Osteoblast (primary cell): ENCODE data around the gene PCP4. TPM values are rescaled to one million over a fixed set of nuclear protein-coding genes. Genes with fewer than 3 reads are reported as not detected.
A peak's percentile ranks its signal among the peaks of the same experiment; 100 is the strongest.

Experiments
- DNase-seq: peaks from one replicate; pipeline ENCODE4 v3.0.0; 2011; ENCODE audit warnings: low spot score, mixed read lengths; ENCODE audit not compliant: insufficient read length; ENCODE audit errors: missing footprints
- H2AFZ ChIP-seq: 2 replicates; pipeline ENCODE4 v1.6.0; 2011; ENCODE audit warnings: mild to moderate bottlenecking, low read length
- H3K27ac ChIP-seq: 2 replicates; pipeline ENCODE4 v1.5.1; 2011; ENCODE audit warnings: mild to moderate bottlenecking, low read depth, low read length, moderate library complexity
- H3K27me3 ChIP-seq: 2 replicates; pipeline ENCODE4 v1.6.0; 2012; ENCODE audit warnings: mild to moderate bottlenecking, control low read depth, inconsistent platforms, low read length, moderate library complexity; ENCODE audit not compliant: insufficient read depth
- H3K36me3 ChIP-seq: 2 replicates; pipeline ENCODE4 v1.5.1; 2011; ENCODE audit warnings: mild to moderate bottlenecking, low read length, control low read depth, moderate library complexity; ENCODE audit not compliant: insufficient read depth
- H3K4me1 ChIP-seq: 2 replicates; pipeline ENCODE4 v1.5.1; 2011; ENCODE audit warnings: mild to moderate bottlenecking, low read length, control low read depth, moderate library complexity; ENCODE audit not compliant: insufficient read depth
- H3K4me2 ChIP-seq: 2 replicates; pipeline ENCODE4 v1.6.0; 2011; ENCODE audit warnings: mild to moderate bottlenecking, low read length; ENCODE audit not compliant: insufficient read depth
- H3K4me3 ChIP-seq: fragments of 200-600 bp; sonication (generic); 3 replicates; pipeline ENCODE4 v1.5.1; 2012; ENCODE audit warnings: mild to moderate bottlenecking, low read length, inconsistent platforms; ENCODE audit not compliant: insufficient read depth
- H3K79me2 ChIP-seq: 2 replicates; pipeline ENCODE4 v1.6.0; 2012; ENCODE audit warnings: mild to moderate bottlenecking, low read length, control low read depth, inconsistent platforms; ENCODE audit not compliant: insufficient read depth
- H3K9me3 ChIP-seq: 2 replicates; pipeline ENCODE4 v1.5.1; 2011; ENCODE audit warnings: low read depth, low read length, control low read depth
- H4K20me1 ChIP-seq: 2 replicates; pipeline ENCODE4 v1.6.0; 2012; ENCODE audit warnings: mild to moderate bottlenecking, low read length, control low read depth; ENCODE audit not compliant: insufficient read depth
- total RNA-seq: library from RNA; depleted of rRNA; stranded (reverse); fragments of >200 nt; gene quantifications from 2 replicates; pipeline ENCODE4 v1.2.3, GENCODE V29; 2012
- TF ChIP-seq, protein P1 (sequence below): IDR thresholded peaks from 2 replicates; pipeline ENCODE4 v1.5.1; 2011; ENCODE audit warnings: mild to moderate bottlenecking, low read depth, low read length, moderate library complexity; ENCODE audit errors: extremely low read depth

The PCP4 gene
- total RNA-seq, 1 donor = not detected

DNA sequence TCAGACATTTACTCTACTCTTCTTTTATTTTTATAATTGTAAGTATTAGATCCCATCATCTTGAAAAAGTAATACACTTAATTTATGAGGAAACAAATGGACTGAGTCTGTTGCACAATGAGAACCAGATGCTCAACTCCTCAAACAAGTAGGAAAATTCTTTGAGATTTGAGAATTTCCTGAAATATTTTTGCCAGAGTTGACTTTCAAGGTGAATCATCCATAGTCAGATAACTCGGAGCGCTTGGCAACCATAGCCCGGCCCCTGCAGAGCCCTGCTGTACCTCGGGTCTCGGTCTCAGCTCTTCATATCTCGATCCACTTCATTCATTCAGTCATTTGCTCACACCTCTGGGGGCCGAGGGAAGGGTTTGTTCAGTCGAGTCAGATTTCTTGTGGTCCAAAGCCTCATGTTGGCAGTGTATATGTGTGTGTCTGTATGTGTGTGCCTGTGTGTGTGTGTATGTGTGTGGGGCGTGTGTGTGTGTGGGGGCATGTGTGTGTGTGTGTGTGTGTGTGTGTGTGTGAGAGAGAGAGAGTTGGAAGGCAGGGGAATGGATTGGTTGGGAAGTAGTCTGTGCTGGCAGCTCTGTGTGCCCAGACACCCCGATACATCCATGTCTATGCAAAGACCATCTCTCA is 18.1 kb upstream of the PCP4 start:
- H3K4me3 ChIP-seq = no peak overlapping the region
- no peaks in the 10 kb centered on the region for H3K36me3 ChIP-seq
- TF ChIP-seq, protein P1, sequence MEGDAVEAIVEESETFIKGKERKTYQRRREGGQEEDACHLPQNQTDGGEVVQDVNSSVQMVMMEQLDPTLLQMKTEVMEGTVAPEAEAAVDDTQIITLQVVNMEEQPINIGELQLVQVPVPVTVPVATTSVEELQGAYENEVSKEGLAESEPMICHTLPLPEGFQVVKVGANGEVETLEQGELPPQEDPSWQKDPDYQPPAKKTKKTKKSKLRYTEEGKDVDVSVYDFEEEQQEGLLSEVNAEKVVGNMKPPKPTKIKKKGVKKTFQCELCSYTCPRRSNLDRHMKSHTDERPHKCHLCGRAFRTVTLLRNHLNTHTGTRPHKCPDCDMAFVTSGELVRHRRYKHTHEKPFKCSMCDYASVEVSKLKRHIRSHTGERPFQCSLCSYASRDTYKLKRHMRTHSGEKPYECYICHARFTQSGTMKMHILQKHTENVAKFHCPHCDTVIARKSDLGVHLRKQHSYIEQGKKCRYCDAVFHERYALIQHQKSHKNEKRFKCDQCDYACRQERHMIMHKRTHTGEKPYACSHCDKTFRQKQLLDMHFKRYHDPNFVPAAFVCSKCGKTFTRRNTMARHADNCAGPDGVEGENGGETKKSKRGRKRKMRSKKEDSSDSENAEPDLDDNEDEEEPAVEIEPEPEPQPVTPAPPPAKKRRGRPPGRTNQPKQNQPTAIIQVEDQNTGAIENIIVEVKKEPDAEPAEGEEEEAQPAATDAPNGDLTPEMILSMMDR = no peak
- no peak overlapping the region for H3K27ac ChIP-seq
- no peaks in the 10 kb centered on the region for H3K79me2 ChIP-seq
- H4K20me1 ChIP-seq = no peaks in the 10 kb centered on the region
- no peaks in the 10 kb centered on the region for H3K4me1 ChIP-seq
- no peak for DNase-seq
- no peaks in the 10 kb centered on the region for H3K27me3 ChIP-seq
- H2AFZ ChIP-seq = no peak overlapping the region
- H3K4me2 ChIP-seq = no peak overlapping the region
- H3K9me3 ChIP-seq = no peaks in the 10 kb centered on the region

DNA sequence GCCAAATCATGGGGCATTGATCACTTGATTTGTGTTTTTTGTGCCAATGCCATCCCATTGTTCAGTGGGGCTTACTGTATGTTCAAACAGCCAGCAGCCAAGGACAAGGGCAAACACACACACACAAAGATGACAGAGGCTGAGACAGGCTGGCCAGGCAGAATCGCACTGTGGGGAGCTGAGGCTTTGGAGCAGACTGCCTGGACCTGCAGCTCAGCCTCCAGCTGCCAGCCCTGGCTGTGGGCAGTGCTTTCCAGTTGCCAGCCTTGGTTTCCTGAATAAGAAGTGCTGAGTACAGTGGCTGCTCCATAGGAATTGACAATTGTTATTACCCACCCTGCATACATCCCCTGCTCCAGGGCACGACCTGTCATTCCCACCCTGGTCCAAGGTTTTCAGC is 16.9 kb upstream of the PCP4 start:
- no peak overlapping the region for H3K4me3 ChIP-seq
- no peaks in the 10 kb centered on the region for H3K9me3 ChIP-seq
- no peak for DNase-seq
- no peaks in the 10 kb centered on the region for H3K36me3 ChIP-seq
- no peaks in the 10 kb centered on the region for H4K20me1 ChIP-seq
- no peak overlapping the region for H3K27ac ChIP-seq
- no peak overlapping the region for H2AFZ ChIP-seq
- H3K27me3 ChIP-seq = no peaks in the 10 kb centered on the region
- no peaks in the 10 kb centered on the region for H3K4me1 ChIP-seq
- no peaks in the 10 kb centered on the region for H3K79me2 ChIP-seq
- TF ChIP-seq, protein P1 = no peak
- H3K4me2 ChIP-seq = no peak overlapping the region

DNA sequence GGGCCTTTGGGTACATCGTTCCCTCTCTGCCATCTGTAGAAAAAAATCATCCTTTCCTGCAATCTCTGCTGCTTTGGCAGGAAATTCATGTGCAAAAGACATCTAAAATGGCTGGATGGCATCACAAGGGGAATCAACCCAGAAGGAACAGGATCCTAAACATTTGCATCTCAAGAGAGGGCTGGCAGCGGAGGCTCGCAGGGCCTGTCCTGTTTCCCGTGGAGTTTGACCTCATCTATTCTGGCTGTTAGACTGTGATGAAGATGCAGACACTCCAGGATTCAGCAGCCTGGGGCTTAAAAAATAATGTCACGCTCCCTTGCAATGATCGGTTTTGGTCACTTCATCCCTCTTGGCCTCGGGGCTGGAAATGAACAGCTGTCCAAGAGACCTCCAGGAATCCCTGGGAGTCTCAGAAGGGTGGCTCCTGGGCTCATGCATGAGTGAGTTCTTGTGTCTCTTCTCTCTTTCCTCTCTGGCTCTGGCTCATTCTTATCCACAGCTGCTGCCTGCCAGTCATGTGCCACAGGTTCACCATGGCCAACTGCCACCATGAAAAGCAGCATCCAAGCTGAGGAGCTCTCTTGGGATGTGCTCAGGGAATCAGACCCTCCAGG is 16.1 kb upstream of the PCP4 start:
- no peaks in the 10 kb centered on the region for H3K79me2 ChIP-seq

More for the DNA sequence above, 16.1 kb upstream of the PCP4 start:
- Histone ChIP-seq H3K36me3 (no peaks in the 10 kb centered on the region), H3K4me2 (no peak overlapping the region), H3K27ac (no peak overlapping the region), H3K9me3 (no peaks in the 10 kb centered on the region), H3K4me1 (no peaks in the 10 kb centered on the region), H4K20me1 (no peaks in the 10 kb centered on the region), H3K4me3 (no peak overlapping the region), H2AFZ (no peak overlapping the region), H3K27me3 (no peaks in the 10 kb centered on the region)
- peak; percentile 13 for DNase-seq
- TF ChIP-seq, protein P1 = no peak
